GM12878 (cell line): ENCODE data around the gene PSMD12. TPM values are rescaled to one million over a fixed set of nuclear protein-coding genes. Genes with fewer than 3 reads are reported as not detected.

ENCODE experiments used
- ATAC-seq: fragments of 200-7000 bp; cut with Tn5 transposase; 3 replicates; pipeline ENCODE4 v1.9.1; 2020; ENCODE audit warnings: mild to moderate bottlenecking, moderate library complexity
- BruUV-seq: library from RNA; stranded (reverse); fragments of 400-500 nt; replicated peaks from 2 replicates; lab custom pipeline; 2021; lab: Mats Ljungman, UMichigan
- CTCF ChIA-PET: fragments of 300-600 bp; sonication (Branson Sonifier 250); formaldehyde crosslinking; extraction: SDS; loops from one replicate; lab custom pipeline; 2021; ENCODE audit warnings: inconsistent platforms; lab: Yijun Ruan, JAX
- POLR2A ChIA-PET: fragments of 350-600 bp; formaldehyde crosslinking; extraction: SDS; loops from one replicate; lab custom pipeline; 2021; ENCODE audit warnings: inconsistent platforms; lab: Charles Lee
- RAD21 ChIA-PET: fragments of 300-600 bp; sonication (Branson Sonifier 250); formaldehyde crosslinking; loops from one replicate; lab custom pipeline; 2023; ENCODE audit warnings: antibody characterized with exemption; ENCODE audit not compliant: unreplicated experiment; lab: Charles Lee
- SMC1A ChIA-PET: fragments of 300-600 bp; sonication (Branson Sonifier 250); formaldehyde crosslinking; loops from one replicate; lab custom pipeline; 2023; ENCODE audit not compliant: unreplicated experiment, uncharacterized antibody; lab: Charles Lee
- DNase-seq: peaks from one replicate; pipeline ENCODE4 v3.0.0-alpha.2; 2011; ENCODE audit warnings: low read depth, low spot score
- FAIRE-seq: peaks from 3 replicates; lab custom pipeline; 2011; peaks lifted over from hg19 to GRCh38; lab: Jason Lieb, UNC
- H2AFZ ChIP-seq: 2 replicates; pipeline ENCODE4 v1.6.0; 2011; ENCODE audit warnings: low read depth, low read length, control low read depth; ENCODE audit not compliant: control insufficient read depth
- H3K27ac ChIP-seq: 2 replicates; pipeline ENCODE4 v1.5.1; 2011; ENCODE audit warnings: control low read depth; ENCODE audit not compliant: control insufficient read depth, insufficient read depth
- H3K27me3 ChIP-seq, 2 experiments: replicated peaks in 1 of 2; 2 replicates each; pipeline versions ENCODE4 v1.6.0 to v1.6.1; 2011; ENCODE audit warnings: low read length in 1 of 2; ENCODE audit not compliant: control insufficient read depth in 2 of 2, insufficient read depth in 2 of 2
- H3K36me3 ChIP-seq, 2 experiments: 2 replicates each; pipeline ENCODE4 v1.5.1; 2011; ENCODE audit warnings: low read length in 1 of 2; ENCODE audit not compliant: control insufficient read depth in 2 of 2, insufficient read depth in 2 of 2
- H3K4me1 ChIP-seq: 2 replicates; pipeline ENCODE4 v1.6.1; 2011; ENCODE audit warnings: mild to moderate bottlenecking, low read length, moderate library complexity, mixed read lengths; ENCODE audit not compliant: control insufficient read depth, insufficient read depth
- H3K4me2 ChIP-seq: 2 replicates; pipeline ENCODE4 v1.6.0; 2011; ENCODE audit warnings: control low read depth; ENCODE audit not compliant: control insufficient read depth, insufficient read depth
- H3K4me3 ChIP-seq: fragments of 200-600 bp; sonication (generic); 2 replicates; pipeline ENCODE4 v1.5.1; 2016
- H3K79me2 ChIP-seq: 2 replicates; pipeline ENCODE4 v1.6.0; 2011; ENCODE audit warnings: low read length; ENCODE audit not compliant: control insufficient read depth, insufficient read depth
- H3K9ac ChIP-seq: 2 replicates; pipeline ENCODE4 v1.8.0; 2011; ENCODE audit warnings: low read length, control low read depth, mixed read lengths; ENCODE audit not compliant: control insufficient read depth, insufficient read depth
- H3K9me3 ChIP-seq: replicated peaks from 3 replicates; pipeline ENCODE4 v1.5.1; 2011; ENCODE audit warnings: mild to moderate bottlenecking, low read length; ENCODE audit not compliant: control insufficient read depth, insufficient read depth
- H4K20me1 ChIP-seq: 2 replicates; pipeline ENCODE4 v1.6.0; 2011; ENCODE audit not compliant: control insufficient read depth, insufficient read depth
- BMI1 ChIP-seq: fragments of 450-650 bp; IDR thresholded peaks from 2 replicates; pipeline ENCODE4 v1.6.1; 2016; ENCODE audit warnings: mild to moderate bottlenecking, moderate library complexity, borderline replicate concordance
- CBX3 ChIP-seq: fragments of 200-600 bp; sonication (generic); IDR thresholded peaks from 2 replicates; pipeline ENCODE4 v1.6.1; 2016; ENCODE audit warnings: low read depth, borderline replicate concordance
- CTCF ChIP-seq, 3 experiments: IDR thresholded peaks in 2 of 3; conservative IDR thresholded peaks in 1 of 3; 2 replicates each; pipeline ENCODE4 v1.5.1; 2011; ENCODE audit warnings: low read depth in 3 of 3, low read length in 3 of 3, mild to moderate bottlenecking in 3 of 3, control low read depth in 2 of 3, moderate library complexity in 2 of 3, inconsistent platforms in 1 of 3, mixed read lengths in 1 of 3; ENCODE audit not compliant: control insufficient read depth in 2 of 3, insufficient read depth in 1 of 3; ENCODE audit errors: extremely low read depth in 1 of 3
- FOXM1 ChIP-seq: IDR thresholded peaks from 2 replicates; pipeline ENCODE4 v1.6.1; 2012; ENCODE audit warnings: low read depth, mild to moderate bottlenecking, inconsistent platforms, low read length, moderate library complexity
- NR2C1 ChIP-seq: fragments of 450-650 bp; IDR thresholded peaks from 2 replicates; pipeline ENCODE4 v1.6.1; 2017; ENCODE audit warnings: antibody characterized with exemption, mild to moderate bottlenecking, moderate library complexity
- RAD51 ChIP-seq: fragments of 450-650 bp; IDR thresholded peaks from 2 replicates; pipeline ENCODE4 v1.6.1; 2016; ENCODE audit warnings: moderate library complexity, mild to moderate bottlenecking, inconsistent platforms
- SMAD5 ChIP-seq: IDR thresholded peaks from 2 replicates; pipeline ENCODE4 v1.6.1; 2016; ENCODE audit warnings: antibody characterized with exemption, low read depth
- SPI1 ChIP-seq: IDR thresholded peaks from 2 replicates; pipeline ENCODE4 v1.6.1; 2011; ENCODE audit warnings: low read depth, mild to moderate bottlenecking, low read length, moderate library complexity, borderline replicate concordance; ENCODE audit not compliant: insufficient read depth
- TARDBP ChIP-seq: IDR thresholded peaks from 2 replicates; pipeline ENCODE4 v1.6.1; 2016; ENCODE audit warnings: borderline replicate concordance
- ZZZ3 ChIP-seq: IDR thresholded peaks from 2 replicates; pipeline ENCODE4 v1.6.1; 2011; ENCODE audit warnings: low read depth; ENCODE audit not compliant: control insufficient read depth, insufficient read length
- WGBS: methylation state at CpG from one replicate; pipeline ENCODE4 v1.1.6; 2016; ENCODE audit warnings: low lambda C conversion rate; ENCODE audit not compliant: insufficient replicate concordance, insufficient coverage; ENCODE audit errors: missing lambda C conversion rate; 5-methylcytosine and 5-hydroxymethylcytosine counted together
- in situ Hi-C: fragments of 300-500 bp; cut with MboI; formaldehyde crosslinking; loops from 9 replicates; pipeline ENCODE4 v1.14.3; 2018; ENCODE audit warnings: mixed read lengths
- intact Hi-C: fragments of 100-400 bp; cut with micrococcal nuclease; formaldehyde crosslinking; loops from one replicate; pipeline ENCODE4 v1.14.2; 2022; ENCODE audit not compliant: unreplicated experiment
- polyA plus RNA-seq, 11 experiments: library from polyadenylated mRNA; depleted of rRNA in 4 of 11; unstranded in 6 of 11; stranded (reverse) in 5 of 11; fragments of >200 nt; fragmentation: Nextera tagmentation in 4 of 11; fragmentation: Illumina TruSeq in 1 of 11; extraction: Ambion mirVana in 4 of 11; extraction: Trizol in 1 of 11; gene quantifications; 1 replicate in 1 of 11; 2 replicates in 10 of 11; pipeline versions ENCODE4 v1.2.1 to v1.2.3, GENCODE V29; 2011 to 2016; ENCODE audit warnings: inconsistent platforms in 2 of 11, missing spikeins in 2 of 11, low read depth in 1 of 11
- total RNA-seq, 4 experiments: library from RNA; depleted of rRNA in 3 of 4; stranded (reverse); fragments of >200 nt in 3 of 4; fragmentation: Illumina TruSeq in 1 of 4; extraction: Trizol in 1 of 4; gene quantifications; 2 replicates each; pipeline versions ENCODE4 v1.2.1 to v1.2.3, GENCODE V29; 2013 to 2021

The PSMD12 gene
- total and polyA plus RNA-seq, 10 of the 15 experiments (the other 5 are each of a cell fraction or from before 2014, with no cell fraction given): 19.8 to 149 (median 47.5) TPM

GRCh38 chr17:67353161-67353560 is 13.2 kb downstream of the PSMD12 start:
- no peaks in the 10 kb centered on the region for H3K27me3 ChIP-seq
- H3K4me3 ChIP-seq: no peak overlapping the region
- BruUV-seq: no TSS peak
- H3K4me2 ChIP-seq: no peak overlapping the region
- peaks cover 7 to 38% of the 10 kb centered on the region in 2 experiments for H3K36me3 ChIP-seq
- ATAC-seq (no peak), FAIRE-seq (no peak), DNase-seq (no peak)
- RAD21 ChIA-PET: interaction anchor here (1.0 kb wide), 1 partner anchor 19 kb away, joined by 4 read pairs; no protein-coding TSS in a partner anchor
- no peaks in the 10 kb centered on the region for H4K20me1 ChIP-seq
- no peaks in the 10 kb centered on the region for H3K4me1 ChIP-seq
- no peak overlapping the region for H2AFZ ChIP-seq
- POLR2A ChIA-PET: no interaction called here
- H3K27ac ChIP-seq: no peak overlapping the region
- TF ChIP-seq RAD51 (no peak), FOXM1 (no peak), SPI1 (no peak), SMAD5 (no peak), CTCF (IDR thresholded peaks at IDR 0.05 in 2 of 3, conservative IDR thresholded peaks at IDR 0.05 in 1 of 3; ENCODE audit: control insufficient read depth in 2 of 3, extremely low read depth in 1 of 3, insufficient read depth in 1 of 3, low read depth in 3 of 3, low read length in 3 of 3) (no peak), ZZZ3 (no peak), TARDBP (no peak), BMI1 (no peak), NR2C1 (no peak), CBX3 (no peak)
- in situ Hi-C loops (no loop called here), intact Hi-C loops (no loop called here)
- no peaks in the 10 kb centered on the region for H3K9me3 ChIP-seq
- CTCF ChIA-PET: interaction anchor here (0.6 kb wide), 1 partner anchor 277 kb away, joined by 3 read pairs; no protein-coding TSS in a partner anchor
- H3K9ac ChIP-seq: no peak overlapping the region
- 99% methylated on average over 9 of the region's 10 CpGs for WGBS
- SMC1A ChIA-PET: interaction anchor here (1.1 to 1.5 kb wide), 2 partner anchors 11 to 14 kb away, joined by 3 to 5 read pairs; no protein-coding TSS in a partner anchor
- peaks cover 5% of the 10 kb centered on the region for H3K79me2 ChIP-seq
